HL-60/S4 treated with retinoic acid at 250 ng/mL for 4 days and 3 days (cell line): Measurements from ENCODE around the gene SCRT2.

ENCODE experiments used
- in situ Hi-C: fragments of 300-500 bp; cut with MboI; formaldehyde crosslinking; loops from 2 replicates; pipeline ENCODE4 v1.7.0; 2022; ENCODE audit warnings: low sequenced_read_pairs

SCRT2 gene

DNA sequence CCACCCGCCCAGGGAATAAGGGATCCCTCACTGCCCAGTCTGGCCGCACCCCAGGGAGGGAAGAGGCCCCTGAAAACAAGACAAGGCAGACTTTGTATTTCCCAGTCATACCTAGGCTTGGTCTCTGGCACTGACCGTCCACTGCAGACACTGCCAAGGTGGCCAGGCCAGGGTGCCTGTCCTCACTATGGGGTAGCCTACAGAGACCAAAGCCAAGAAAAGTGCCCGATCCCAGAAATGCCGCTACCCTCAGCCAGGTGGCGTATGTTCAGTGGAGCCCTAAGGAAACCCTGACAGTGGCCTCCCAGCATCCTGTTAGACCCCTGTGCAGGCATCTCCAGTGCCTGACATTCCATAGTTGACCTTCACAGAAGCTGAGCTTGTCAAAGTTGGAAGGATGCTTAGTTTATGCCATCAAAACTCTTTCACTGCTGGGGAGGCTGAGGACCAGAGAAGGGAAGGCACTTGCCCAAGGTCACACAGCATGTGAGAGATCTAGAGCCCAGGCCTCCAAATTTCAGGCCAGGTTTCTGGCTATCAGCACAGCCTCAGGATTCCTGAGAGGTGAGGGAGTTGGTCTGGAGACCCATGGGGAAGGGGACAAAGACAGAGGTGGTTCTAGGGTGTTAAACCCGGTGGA is 2.5 kb downstream of the SCRT2 start:
- in situ Hi-C loops: no loop called here

DNA sequence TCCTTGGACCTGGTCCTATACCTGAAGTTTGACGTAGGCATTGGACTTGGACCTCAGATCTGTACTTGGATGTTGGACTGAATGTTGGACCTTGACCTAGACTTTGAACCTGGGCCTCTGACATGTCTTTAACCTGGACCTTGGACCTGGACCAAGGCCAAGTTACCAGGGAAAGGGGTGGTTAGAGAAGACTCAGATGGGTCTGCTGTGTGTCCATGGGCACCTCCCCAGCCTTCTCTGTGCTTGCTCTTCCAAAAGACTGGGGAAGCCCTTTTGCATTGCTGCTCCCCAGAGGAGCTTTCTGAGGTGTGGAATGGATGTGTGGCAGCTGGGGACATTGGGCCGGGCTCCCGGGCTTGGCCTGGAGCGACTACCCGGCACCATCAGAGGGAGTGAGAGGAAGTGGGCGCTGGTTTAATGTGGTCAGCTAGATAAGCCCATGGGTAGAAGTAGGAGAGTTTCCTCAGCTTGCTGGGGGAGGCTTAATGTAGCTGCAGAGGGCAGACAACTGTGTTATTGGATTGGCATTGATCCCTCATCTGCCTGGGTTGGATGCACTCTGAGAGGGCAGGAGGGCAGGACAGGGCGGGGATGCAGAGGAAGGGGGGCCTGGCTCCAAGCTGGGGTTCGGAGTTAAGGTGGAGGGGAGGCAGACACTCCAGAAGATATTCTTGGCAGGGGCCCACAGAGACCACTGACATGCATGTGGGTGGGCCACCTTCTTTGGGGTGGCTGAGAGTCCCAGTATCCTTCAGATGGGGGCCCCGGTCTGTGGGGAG is 4.2 kb downstream of the SCRT2 start:
- in situ Hi-C loops: no loop called here

DNA sequence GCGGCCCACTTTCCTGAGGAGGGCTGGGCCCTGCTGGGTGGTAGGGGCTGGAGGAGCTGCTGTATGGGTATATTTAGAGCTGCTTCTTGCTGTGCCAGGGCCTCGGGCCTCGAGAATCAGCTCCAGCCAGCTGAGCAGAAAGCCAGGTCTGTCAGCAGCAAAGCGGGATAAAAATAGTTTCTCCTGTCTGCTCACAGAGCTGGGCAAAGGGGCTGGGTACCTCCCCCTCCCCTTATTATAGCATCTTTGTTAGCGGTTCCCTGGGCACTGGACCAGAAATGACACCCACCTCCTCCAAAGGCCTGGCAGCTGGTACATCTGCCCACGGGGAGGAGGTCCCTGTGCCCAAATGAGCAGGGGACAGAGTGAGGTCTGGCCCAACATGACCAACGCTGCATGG is 6.0 kb downstream of the SCRT2 start:
- in situ Hi-C loops: no loop called here

DNA sequence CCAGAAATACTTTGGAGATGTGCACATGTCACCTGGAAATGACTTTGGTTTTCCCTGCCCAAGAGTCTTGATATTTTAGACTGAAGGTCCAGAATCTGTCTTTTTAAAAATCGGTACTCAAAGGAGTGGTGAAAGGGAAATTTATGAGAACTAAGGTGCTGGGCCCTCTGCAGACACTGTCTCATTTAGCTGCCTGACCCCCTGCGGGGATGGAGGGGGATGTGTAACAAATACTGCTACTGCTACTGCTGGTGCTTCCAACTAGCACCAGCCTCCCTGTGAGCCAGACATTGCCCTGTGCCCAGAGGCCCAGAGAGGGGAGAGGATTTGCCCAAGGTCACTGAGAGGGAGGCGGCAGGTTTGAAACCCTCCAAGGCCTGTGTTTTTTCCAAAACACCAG is 7.0 kb downstream of the SCRT2 start:
- in situ Hi-C loops: no loop called here

DNA sequence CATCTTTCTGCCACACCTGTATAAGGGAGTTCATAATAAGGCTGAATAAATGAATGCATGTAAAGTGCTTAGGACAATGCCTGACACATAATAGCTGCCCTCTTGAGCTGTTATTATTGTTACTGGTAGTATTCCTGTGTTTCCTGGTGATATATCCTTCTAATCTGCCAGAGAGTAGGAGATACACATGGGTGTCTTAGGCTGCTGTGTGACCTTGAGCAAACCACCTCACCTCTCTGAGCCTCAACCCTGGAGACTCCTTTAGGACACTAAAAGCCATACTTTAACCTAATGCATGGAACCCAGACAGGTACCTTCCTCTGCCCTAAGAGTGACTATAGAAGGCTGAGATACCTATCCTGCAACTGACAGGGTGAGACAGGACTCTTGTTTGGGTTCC is 7.6 kb downstream of the SCRT2 start:
- in situ Hi-C loops: no loop called here

DNA sequence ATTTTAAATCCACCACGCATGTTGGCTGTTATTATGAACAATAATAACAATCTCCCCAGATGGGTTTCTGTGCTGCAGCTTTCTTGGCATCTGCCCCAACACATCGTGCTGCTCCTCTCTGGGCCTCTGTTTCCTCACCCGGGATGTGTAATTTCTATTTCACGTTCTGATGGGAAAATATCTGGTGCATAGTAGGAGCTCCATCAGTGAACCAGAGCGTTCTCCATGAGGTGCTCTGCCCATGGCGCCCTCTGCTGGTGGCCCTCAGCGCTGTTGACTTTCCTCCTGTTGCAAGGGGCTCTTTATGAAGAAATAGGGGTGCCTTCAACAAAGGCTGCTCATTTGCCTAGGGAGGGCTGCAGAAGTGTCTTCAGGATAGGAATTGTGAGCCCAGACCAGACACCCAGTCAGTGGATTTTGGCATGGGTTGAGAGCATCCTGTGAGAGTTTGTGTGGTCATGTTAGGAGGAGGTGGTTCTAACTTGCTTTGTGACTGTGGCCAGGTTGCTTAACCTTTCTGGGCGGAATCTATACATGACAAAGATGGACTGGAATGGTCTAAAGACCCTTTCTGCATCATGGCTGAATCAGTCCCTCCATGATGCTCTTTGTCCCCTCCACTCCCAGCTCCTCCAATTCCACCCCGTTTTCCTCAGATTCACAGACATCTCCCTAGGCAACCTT is 8.1 kb downstream of the SCRT2 start:
- in situ Hi-C loops: no loop called here

DNA sequence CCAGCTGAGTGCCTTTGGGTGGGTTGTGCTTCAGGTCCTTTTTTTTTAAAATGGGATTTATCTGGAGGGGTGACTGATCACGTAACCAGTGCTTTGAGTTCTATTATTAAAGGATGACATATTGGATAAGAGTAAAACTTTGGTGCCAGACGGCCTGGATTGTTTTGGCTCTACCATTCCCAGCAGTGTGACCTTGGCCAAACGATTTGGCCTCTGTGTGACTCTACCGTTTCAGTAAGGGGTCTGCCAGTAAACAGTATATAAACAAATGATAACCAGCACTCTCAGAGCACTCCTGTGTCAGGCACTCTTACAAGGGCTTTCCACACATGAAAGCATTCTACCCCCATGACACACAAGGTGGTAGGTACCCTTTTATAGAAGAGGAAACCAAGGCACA is 8.7 kb downstream of the SCRT2 start:
- in situ Hi-C loops: no loop called here

DNA sequence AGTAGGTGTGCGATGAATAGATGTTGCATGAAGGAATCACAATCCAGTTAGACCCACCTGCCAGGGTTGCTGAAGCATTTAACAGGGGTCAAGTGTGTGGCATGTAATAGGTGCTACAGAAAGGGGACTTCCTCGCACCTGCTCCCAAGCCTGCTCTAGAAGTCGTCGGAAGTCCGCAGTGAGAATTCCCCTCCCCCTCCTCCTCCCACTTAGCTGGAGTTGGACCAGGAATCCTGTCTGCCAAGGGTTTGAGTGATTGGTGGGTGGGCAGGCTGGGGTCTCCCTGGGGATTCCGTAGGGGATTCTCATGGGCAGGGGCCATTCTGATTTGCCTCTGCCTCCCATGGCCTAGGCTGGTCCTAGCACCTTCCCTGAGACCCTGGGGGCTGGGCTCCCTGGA is 10.3 kb downstream of the SCRT2 start:
- in situ Hi-C loops: no loop called here

DNA sequence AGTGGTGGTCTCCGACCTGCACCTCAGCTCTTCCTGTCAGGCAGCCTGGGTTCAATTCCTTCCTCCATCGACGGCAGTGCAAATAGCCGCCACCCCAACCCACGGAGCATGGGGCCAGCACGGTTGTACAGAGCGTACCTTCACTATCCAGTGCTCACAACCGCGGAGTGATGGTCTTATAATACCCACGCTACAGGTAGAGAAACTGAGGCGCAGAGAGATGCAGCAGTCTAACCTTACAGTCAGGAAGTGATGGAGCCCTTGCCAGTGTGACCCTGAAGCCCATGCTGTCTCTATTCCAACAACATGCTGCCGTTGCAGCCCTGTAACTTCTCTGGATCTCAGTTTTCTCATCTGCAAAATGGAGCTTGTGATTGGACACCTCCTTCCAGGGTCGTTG is 11.0 kb downstream of the SCRT2 start:
- in situ Hi-C loops: no loop called here

DNA sequence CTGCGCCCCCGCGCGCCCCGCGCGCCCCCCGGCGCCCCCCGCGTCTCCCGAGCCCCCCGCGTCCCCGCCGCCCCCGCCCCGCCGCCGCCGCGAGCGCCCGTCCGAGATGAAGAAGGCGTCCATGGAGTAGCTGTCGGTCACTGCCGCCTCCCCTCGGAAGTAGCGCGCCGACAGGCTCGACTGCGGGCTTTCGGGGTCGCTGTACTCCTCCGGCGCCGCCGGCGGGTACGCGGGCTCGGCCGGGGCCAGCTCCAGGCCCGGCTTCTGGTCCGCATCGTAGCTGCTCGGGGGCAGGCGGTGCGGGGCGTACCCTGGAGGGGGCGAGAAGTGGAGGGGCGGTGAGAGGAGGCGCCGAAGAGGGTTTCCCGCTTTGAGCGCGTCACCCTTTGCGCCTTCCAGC is 11.5 kb downstream of the SCRT2 start:
- in situ Hi-C loops: no loop called here

DNA sequence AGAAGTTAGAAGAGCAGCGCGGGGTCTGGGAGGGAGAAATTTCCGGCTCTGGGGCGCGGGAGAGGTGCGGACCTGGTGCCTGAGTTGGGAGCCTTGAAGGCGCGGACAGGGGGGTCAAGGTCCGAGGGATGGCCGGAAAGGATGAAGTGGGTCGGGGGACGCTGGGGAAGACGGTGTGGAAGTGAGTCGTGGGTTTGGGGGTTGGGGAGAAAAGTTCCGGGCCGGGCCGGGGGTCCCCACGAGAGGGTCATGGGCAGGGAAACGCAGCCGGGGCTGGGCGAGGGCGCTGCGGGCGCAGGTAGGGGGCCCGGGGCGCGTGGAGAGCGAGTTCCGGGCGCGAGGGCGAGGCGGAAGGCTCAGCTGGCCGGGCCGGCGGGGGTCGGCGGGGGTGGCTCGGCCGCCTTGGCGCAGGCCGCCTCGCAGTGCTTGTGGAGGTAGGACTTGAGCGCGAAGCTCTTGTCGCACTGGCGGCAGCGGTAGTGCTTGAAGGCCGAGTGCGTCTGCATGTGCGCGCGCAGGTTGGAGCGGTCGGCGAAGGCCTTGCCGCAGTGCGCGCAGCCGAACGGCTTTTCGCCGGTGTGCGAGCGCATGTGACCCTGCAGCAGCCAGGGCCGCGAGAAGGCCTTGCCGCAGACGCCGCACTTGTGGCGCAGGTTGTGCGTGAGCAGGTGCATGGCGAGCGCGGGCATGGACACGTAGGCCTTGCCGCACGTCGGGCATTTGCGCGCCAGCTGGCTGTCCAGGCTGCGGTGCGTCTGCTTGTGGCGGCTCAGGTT is 12.1 kb downstream of the SCRT2 start:
- in situ Hi-C loops: no loop called here

DNA sequence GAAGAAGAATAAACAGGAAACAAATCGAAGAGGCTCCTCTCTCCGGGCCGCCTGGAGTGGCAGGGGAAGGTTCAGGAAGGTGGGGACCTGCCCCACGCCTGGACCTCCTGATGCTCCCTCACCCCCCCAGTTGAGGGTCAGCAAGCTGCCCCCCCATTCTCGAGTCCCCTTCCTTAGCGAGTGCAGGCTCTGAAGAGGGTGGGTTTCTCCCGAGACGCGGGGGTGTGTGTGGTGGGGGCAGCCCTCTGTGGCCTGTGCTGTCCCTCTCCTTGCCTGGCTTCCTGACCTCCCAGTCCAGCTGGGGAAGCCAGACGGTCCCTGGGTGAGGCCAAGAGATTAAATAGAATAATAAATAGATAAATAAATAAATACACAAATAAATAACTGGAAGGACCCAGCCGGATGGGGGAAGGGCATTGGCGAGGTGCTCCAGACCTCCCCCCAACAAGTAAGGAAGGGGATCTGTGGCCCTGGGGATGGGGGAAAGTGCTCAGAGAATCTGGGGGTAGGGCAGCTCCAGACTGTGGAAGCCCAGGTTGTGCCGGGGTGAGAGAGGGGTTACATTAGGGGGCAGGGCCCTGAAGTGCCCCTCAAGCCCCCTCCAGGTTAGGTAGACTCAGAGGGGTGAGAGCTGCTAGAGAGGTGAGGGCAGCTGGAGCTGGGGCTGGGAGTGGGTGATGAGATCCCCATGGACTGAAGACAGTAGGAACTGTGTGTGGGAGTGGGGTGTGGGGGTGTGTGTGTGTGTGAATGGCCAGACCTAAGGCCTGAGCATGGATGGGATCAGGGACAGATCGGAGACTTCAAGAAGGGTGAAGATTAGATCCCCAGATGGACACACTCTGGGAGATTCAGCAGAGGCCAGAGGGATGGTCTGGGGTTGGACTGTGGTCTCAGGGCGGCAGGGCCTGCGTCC is 13.1 kb downstream of the SCRT2 start:
- in situ Hi-C loops: no loop called here

DNA sequence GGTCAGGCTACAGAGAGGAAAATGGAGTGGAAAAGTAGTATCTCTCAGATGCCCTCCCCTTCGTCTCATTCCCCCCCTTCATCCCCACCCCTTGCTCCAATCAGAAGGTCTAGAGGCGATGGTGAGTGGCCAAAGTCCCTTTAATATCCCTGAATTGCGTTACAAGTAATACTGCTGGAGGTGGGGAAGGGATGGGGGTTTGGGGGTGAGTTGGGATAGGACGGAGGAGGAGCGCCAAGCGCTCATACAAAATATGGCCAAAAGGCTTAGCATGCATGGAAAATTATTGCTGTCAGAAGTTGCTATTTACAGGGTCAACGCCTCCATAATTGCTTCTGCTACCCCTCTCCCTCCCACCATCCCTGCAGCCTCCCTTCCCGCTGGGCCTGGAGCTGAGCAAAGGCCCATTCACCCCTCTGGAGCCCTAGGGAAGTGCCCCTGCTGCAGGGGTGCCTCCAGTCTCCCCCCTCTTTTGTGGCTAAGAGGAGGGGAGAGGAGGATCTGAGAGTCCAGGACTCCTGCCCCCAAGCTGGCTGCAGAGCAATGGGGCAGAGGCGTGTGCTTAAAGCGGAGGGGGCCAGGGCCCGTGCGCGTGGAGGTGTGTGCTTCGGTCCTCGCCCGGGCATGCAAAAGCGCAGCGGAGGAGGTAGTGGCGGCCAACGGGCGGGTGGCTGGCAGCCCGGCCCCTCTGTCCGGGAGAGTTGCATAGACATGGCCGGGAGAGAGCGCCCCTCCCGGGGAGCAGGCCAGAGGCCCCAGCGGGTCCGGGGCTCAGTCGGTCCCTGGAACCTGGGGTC is 13.9 kb downstream of the SCRT2 start:
- in situ Hi-C loops: no loop called here

DNA sequence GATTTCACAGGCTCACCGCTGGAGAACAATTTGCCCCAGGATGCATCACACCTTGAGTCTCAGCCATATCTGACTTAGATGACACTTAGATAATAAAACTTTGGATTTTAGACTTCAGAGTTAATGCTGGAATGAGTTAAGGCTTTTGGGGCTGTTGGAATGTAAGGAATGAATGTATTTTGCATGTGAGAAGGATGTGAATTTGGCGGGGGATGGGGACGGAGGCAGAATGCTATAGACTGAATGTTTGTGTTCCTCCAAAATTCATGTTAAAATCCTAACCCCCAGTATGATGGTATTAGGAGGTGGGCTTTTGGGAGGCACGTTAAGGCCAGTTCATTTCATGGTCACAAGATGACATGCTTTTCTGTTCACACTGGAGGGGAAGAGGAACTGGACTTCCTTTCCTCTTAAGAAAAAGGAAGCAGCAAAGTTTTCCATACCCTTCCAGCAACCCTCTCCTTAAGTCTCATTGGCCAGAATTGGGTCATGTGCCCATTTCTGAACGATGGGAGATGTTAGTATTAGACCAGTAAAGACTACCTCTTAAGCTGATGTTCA is 16.8 kb downstream of the SCRT2 start:
- in situ Hi-C loops: no loop called here

DNA sequence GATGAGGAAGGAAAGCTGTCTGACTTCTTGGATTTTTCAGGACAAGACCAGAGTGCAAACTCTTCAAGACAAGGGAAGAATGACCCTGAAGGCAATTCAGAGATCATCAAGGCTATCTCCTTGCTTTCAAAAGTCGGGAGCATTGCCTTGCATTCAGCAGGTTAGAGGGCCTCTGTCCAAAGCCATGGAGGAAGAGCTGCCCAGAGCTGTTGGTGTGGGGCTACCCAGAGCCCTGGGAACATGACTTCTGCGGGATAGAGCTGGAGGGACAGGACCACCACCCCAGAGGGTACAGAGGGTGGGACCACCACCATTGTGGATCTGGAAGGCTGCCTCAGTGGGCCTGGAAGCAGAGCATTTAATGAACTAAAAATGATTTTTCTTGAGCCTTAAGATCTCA is 17.4 kb downstream of the SCRT2 start:
- in situ Hi-C loops: no loop called here

DNA sequence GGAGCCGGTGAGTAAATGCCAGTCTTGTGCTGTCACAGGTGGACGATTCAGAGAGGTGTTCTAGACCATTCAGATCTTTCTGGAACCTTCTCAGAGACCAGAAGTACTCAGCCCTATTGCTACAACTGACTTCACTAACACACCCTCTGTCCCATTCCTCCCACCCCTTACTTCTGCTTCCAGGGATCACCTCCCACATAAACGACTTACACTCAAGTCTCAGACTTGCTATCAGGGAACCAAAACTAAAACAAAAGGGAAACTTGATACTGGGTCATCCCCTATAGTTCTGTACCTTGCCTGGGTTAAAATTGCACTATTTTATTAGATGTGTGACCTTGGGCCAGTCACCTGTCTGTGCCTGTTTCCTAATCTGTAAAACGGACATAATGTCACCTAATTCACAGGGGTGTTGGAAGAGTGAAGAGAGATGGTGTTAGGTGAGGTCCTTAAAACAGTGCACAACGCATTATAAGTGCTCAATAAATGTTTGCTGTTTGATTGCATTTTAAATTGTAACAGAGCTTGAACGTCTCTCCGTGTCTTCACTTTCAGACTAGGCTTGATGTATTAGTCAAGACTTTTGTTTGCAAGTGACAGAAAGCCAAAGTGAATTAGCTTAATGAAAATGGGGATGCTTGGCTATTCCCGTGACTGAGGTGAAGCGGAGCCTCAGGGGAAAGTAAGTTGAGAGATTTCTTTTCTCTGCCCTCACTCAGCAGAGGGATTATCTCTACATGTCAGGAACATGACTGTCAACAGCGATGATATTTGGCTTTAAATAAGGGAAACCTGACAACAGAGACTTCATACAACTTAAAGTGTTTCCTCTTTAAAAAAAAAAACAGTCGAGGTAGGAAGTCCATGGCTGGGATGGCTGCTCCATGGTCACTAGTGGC is 19.6 kb downstream of the SCRT2 start:
- in situ Hi-C loops: no loop called here

DNA sequence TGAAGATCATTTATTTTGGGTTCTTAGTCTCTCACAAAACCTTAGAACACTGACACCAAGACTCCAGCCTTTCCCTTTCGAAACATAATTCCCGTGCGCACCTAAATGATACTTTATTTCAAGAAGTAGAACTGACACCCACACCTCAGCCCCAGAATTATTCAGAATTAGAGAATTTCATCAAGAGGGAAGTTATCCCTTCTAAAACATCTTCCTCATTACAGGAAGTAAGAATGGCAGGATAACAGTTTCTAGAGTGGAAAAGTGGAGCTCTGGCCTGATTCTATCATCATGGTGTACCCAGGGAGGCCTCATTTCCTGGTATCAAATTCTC is 21.2 kb downstream of the SCRT2 start:
- in situ Hi-C loops: no loop called here
